ENCODE measurements around the gene FAM47C. TPM values are rescaled to one million over a fixed set of nuclear protein-coding genes. Genes with fewer than 3 reads are reported as not detected.
"Not testable (repeated sequence)": the region's sequence is repeated elsewhere in the genome, so short reads cannot be mapped to it uniquely, and the experiment has no call there.

The FAM47C gene
- not detected in 2 replicates for total RNA-seq

- H3K27me3 Mint-ChIP-seq (ENCODE audit: insufficient read depth); H3K9me3 Mint-ChIP-seq; intact Hi-C loops (cut with micrococcal nuclease); H3K27ac Mint-ChIP-seq; H3K4me3 Mint-ChIP-seq; H3K4me1 Mint-ChIP-seq (ENCODE audit: low read depth); H3K36me3 Mint-ChIP-seq (ENCODE audit: low read depth); DNase-seq (ENCODE audit: low spot score): not testable (repeated sequence)
These were observed at the start of gene FAM47C for GRCh38 chrX:37008182-37008581. FAM47C (plus strand) TSS chrX:37008366; CDS start chrX:37008411, 45 bp downstream.

- Mint-ChIP-seq H3K36me3 (ENCODE audit: low read depth) (no peaks in the 10 kb centered on the region), H3K27ac (no peak overlapping the region), H3K4me3 (no peak overlapping the region), H3K9me3 (no peaks in the 10 kb centered on the region), H3K27me3 (ENCODE audit: insufficient read depth) (peaks cover 14% of the 10 kb centered on the region), H3K4me1 (ENCODE audit: low read depth) (no peaks in the 10 kb centered on the region)
- DNase-seq (ENCODE audit: low spot score) = no peak
- intact Hi-C loops (cut with micrococcal nuclease) = no loop called here
These were observed 46.6 kb upstream of the FAM47C start for GRCh38 chrX:36961590-36961989.

GRCh38 chrX:36963069-36963808, 44.9 kb upstream of the FAM47C start:
- DNase-seq (ENCODE audit: low spot score) = no peak
- Mint-ChIP-seq H3K27ac (no peak overlapping the region), H3K9me3 (no peaks in the 10 kb centered on the region), H3K27me3 (ENCODE audit: insufficient read depth) (peaks cover 8% of the 10 kb centered on the region), H3K4me1 (ENCODE audit: low read depth) (no peaks in the 10 kb centered on the region), H3K4me3 (no peak overlapping the region), H3K36me3 (ENCODE audit: low read depth) (no peaks in the 10 kb centered on the region)
- intact Hi-C loops (cut with micrococcal nuclease) = no loop called here

- intact Hi-C loops (cut with micrococcal nuclease) = no loop called here
- Mint-ChIP-seq H3K36me3 (ENCODE audit: low read depth) (no peaks in the 10 kb centered on the region), H3K4me3 (no peak overlapping the region), H3K27ac (no peak overlapping the region), H3K4me1 (ENCODE audit: low read depth) (no peaks in the 10 kb centered on the region), H3K9me3 (no peaks in the 10 kb centered on the region), H3K27me3 (ENCODE audit: insufficient read depth) (peaks cover 4% of the 10 kb centered on the region)
- DNase-seq (ENCODE audit: low spot score) = no peak
These were observed 44.3 kb upstream of the FAM47C start for GRCh38 chrX:36963852-36964251.

DNA sequence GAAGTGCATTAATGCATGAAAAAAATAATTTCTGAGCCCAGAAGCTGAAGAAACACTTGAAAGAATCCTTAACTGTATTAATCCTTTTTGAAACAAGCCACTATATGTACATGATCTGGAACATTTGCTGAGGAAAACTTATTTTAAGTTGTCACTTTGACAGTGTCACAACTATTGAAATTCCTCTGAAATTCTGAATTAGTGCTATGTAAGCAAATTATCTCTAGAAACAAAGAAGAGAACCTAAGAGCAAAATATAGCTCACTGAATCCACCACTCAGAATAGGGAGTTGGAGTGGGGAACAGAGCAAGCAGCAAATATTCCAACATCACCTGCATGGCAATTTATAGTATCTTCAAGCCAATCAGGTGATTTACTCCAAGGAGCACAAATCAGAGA, 34.6 kb upstream of the FAM47C start:
- Mint-ChIP-seq H3K9me3 (no peaks in the 10 kb centered on the region), H3K27me3 (ENCODE audit: insufficient read depth) (no peaks in the 10 kb centered on the region), H3K36me3 (ENCODE audit: low read depth) (no peaks in the 10 kb centered on the region), H3K4me1 (ENCODE audit: low read depth) (no peaks in the 10 kb centered on the region), H3K4me3 (no peak overlapping the region), H3K27ac (no peak overlapping the region)
- DNase-seq (ENCODE audit: low spot score) = no peak
- intact Hi-C loops (cut with micrococcal nuclease) = no loop called here

- DNase-seq (ENCODE audit: low spot score) = no peak
- Mint-ChIP-seq H3K36me3 (ENCODE audit: low read depth) (no peaks in the 10 kb centered on the region), H3K27me3 (ENCODE audit: insufficient read depth) (no peaks in the 10 kb centered on the region), H3K4me3 (no peak overlapping the region), H3K4me1 (ENCODE audit: low read depth) (no peaks in the 10 kb centered on the region), H3K9me3 (no peaks in the 10 kb centered on the region), H3K27ac (no peak overlapping the region)
- intact Hi-C loops (cut with micrococcal nuclease) = no loop called here
These were observed 33.3 kb upstream of the FAM47C start for GRCh38 chrX:36974911-36975310.

DNA sequence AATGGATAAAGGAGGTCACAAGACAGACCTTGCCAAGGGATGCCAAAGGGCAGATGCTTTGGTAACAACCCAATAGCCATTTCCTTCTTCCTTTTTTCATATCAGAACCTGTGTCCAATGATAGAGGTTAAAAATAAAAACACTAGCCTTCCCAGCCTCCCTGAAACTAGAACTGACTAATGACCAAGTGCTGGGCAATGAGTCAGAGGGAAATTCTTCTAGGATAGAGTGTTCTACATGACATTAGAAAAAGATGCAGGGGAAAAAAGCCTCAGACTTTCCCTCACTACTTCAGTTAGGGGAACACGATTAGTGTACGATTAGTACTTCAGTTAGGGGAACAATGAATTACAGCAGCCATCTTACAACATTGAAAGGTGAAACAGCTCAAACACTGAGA, 29.3 kb upstream of the FAM47C start:
- Mint-ChIP-seq H3K9me3 (no peaks in the 10 kb centered on the region), H3K27me3 (ENCODE audit: insufficient read depth) (peaks cover 3% of the 10 kb centered on the region), H3K4me1 (ENCODE audit: low read depth) (no peaks in the 10 kb centered on the region), H3K27ac (no peak overlapping the region), H3K4me3 (no peak overlapping the region), H3K36me3 (ENCODE audit: low read depth) (no peaks in the 10 kb centered on the region)
- no peak for DNase-seq (ENCODE audit: low spot score)
- intact Hi-C loops (cut with micrococcal nuclease) = no loop called here

DNA sequence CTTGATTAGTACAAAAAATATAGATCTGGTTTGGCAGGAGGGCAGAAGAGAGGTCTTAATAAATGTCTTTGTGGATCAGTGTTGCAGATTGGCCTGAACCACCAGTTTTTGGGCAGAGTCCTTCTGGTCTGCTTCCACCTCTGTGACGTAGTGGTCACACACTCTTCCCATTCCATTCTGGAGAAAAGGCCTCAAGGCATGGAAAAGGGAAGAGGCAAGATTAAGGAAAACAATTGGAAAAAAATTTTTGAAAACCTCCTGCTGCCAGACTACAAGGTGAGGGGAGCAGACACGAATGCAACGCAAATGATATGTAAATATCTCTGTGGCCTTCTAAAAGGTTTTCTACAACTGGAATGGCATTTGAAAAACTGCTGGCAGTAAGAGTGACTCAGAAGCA, 24.3 kb upstream of the FAM47C start:
- Mint-ChIP-seq H3K27me3 (ENCODE audit: insufficient read depth) (peaks cover 7% of the 10 kb centered on the region), H3K9me3 (no peaks in the 10 kb centered on the region), H3K27ac (no peak overlapping the region), H3K36me3 (ENCODE audit: low read depth) (no peaks in the 10 kb centered on the region), H3K4me1 (ENCODE audit: low read depth) (no peaks in the 10 kb centered on the region), H3K4me3 (no peak overlapping the region)
- intact Hi-C loops (cut with micrococcal nuclease) = no loop called here
- no peak for DNase-seq (ENCODE audit: low spot score)

DNA sequence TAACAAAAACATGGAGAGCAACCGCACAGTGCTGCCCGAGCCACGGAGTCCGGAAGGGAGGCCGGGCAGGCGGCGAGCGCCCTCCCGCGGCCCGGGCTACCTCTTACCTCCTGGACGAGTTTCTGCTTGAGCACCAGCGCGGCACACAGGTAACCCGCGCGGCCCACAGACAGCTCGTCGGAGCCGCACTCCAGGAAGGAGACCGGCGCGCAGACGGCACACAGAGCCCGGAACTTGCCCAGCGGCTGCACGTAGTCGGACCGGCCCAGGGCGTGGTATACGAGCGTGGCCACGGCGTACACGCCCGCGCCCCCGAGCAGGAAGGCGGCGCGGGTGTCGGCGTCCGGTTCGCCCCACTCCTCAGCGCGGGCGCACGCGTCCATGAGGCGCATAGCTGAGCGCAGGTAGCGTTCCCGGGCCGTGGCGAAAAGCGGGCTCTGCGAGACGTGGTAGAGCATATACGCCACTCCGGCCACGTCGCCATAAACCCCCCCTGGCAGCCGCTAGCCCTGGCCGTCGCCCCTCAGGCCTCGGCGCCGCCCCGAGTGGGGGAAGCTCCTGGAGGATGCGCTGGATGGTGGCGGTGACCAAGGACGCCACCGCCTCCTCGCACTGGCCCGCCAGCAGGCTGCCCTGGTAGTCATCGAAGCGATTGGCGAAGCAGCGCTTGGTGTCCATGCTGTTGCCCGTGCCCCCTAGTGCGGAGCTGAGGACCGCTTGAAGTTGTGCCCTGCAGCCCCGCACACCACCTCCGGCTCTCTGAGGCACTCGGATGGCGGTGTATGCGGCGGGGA, 22.6 kb upstream of the FAM47C start:
- intact Hi-C loops (cut with micrococcal nuclease); H3K36me3 Mint-ChIP-seq (ENCODE audit: low read depth); H3K27me3 Mint-ChIP-seq (ENCODE audit: insufficient read depth); H3K27ac Mint-ChIP-seq; DNase-seq (ENCODE audit: low spot score); H3K4me1 Mint-ChIP-seq (ENCODE audit: low read depth); H3K9me3 Mint-ChIP-seq: not testable (repeated sequence)
- peak overlapping the region; percentile 47 for H3K4me3 Mint-ChIP-seq

- intact Hi-C loops (cut with micrococcal nuclease) = no loop called here
- DNase-seq (ENCODE audit: low spot score) = no peak
- Mint-ChIP-seq H3K27me3 (ENCODE audit: insufficient read depth) (peaks cover 7% of the 10 kb centered on the region), H3K4me3 (no peak overlapping the region), H3K36me3 (ENCODE audit: low read depth) (no peaks in the 10 kb centered on the region), H3K4me1 (ENCODE audit: low read depth) (no peaks in the 10 kb centered on the region), H3K9me3 (no peaks in the 10 kb centered on the region), H3K27ac (no peak overlapping the region)
These were observed 21.9 kb upstream of the FAM47C start for GRCh38 chrX:36986231-36986630.

- H3K36me3 Mint-ChIP-seq (ENCODE audit: low read depth); H3K9me3 Mint-ChIP-seq; DNase-seq (ENCODE audit: low spot score); H3K4me3 Mint-ChIP-seq; intact Hi-C loops (cut with micrococcal nuclease); H3K27me3 Mint-ChIP-seq (ENCODE audit: insufficient read depth); H3K27ac Mint-ChIP-seq; H3K4me1 Mint-ChIP-seq (ENCODE audit: low read depth): not testable (repeated sequence)
These were observed 21.0 kb upstream of the FAM47C start for GRCh38 chrX:36987212-36987611.

DNA sequence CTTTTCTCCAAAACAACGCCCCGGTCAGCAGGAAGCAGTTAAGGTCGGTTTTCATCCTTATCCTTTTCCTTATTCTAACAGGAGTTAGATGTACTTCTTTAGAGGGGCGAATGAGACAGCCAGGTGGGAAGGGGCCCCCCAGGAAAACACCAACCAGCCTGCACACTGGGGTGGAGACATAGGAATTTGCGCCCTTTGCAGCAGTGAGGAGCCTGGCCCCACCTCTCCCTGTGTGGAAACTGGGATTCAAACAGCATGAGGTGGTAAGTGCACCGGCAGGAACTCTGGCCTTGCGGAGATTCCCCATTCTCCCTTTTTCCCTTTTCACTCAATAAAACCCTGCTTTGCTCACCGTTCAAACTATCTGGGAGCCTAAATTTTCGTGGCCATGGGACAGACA, 8.0 kb upstream of the FAM47C start:
- intact Hi-C loops (cut with micrococcal nuclease) = no loop called here
- Mint-ChIP-seq H3K4me3 (no peak overlapping the region), H3K4me1 (ENCODE audit: low read depth) (no peaks in the 10 kb centered on the region), H3K27me3 (ENCODE audit: insufficient read depth) (no peaks in the 10 kb centered on the region), H3K9me3 (no peaks in the 10 kb centered on the region), H3K36me3 (ENCODE audit: low read depth) (no peaks in the 10 kb centered on the region), H3K27ac (no peak overlapping the region)
- DNase-seq (ENCODE audit: low spot score) = no peak

DNA sequence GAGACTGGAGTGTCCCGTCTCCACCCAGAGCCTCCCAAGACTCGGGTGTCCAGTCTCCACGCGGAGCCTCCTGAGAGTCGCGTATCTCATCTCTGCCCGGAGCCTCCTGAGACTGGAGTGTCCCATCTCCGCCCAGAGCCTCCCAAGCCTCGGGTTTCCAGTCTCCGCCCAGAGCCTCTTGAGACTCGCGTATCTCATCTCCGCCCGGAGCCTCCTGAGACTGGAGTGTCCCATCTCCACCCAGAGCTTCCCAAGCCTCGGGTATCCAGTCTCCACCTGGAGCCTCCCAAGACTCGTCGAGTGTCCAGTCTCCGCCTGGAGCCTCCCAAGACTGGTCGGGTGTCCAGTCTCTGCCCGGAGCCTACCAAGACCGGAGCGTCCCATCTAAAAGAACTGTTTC, 2.3 kb downstream of the FAM47C start:
- intact Hi-C loops (cut with micrococcal nuclease) = no loop called here
- H3K27ac Mint-ChIP-seq = no peak overlapping the region

More for the DNA sequence above, 2.3 kb downstream of the FAM47C start:
- Mint-ChIP-seq H3K4me1 (ENCODE audit: low read depth) (no peaks in the 10 kb centered on the region), H3K27me3 (ENCODE audit: insufficient read depth) (no peaks in the 10 kb centered on the region), H3K4me3 (no peak overlapping the region), H3K9me3 (no peaks in the 10 kb centered on the region), H3K36me3 (ENCODE audit: low read depth) (no peaks in the 10 kb centered on the region)
- no peak for DNase-seq (ENCODE audit: low spot score)

Data from activated T-helper 1 cell treated with anti-CD3 and anti-CD28 coated beads, Interleukin-12 subunit alpha, Interleukin-12 subunit beta, Interleukin-2, Interleukin-4 antibody, amounts not matched to agents 30 ng/mL and 10 ng/mL and 1 ng/mL, durations not matched to agents 14 hours and 24 hours and 36 hours (primary cell).